OCI-LY3 (cell line): ENCODE measurements around the gene DAZAP1.

Experiments used
- CTCF ChIP-seq: fragments of 200-600, 300-600 bp; sonication (generic); IDR thresholded peaks from 2 replicates; pipeline ENCODE4 v1.5.1; 2014; ENCODE audit warnings: antibody characterized with exemption, low read length, low read depth
- EZH2phosphoT487 ChIP-seq: fragments of 200-600 bp; shearing (Covaris generic); IDR thresholded peaks from 2 replicates; pipeline ENCODE4 v1.6.1; 2018; ENCODE audit warnings: antibody characterized with exemption, mixed run types, low read depth

DNA sequence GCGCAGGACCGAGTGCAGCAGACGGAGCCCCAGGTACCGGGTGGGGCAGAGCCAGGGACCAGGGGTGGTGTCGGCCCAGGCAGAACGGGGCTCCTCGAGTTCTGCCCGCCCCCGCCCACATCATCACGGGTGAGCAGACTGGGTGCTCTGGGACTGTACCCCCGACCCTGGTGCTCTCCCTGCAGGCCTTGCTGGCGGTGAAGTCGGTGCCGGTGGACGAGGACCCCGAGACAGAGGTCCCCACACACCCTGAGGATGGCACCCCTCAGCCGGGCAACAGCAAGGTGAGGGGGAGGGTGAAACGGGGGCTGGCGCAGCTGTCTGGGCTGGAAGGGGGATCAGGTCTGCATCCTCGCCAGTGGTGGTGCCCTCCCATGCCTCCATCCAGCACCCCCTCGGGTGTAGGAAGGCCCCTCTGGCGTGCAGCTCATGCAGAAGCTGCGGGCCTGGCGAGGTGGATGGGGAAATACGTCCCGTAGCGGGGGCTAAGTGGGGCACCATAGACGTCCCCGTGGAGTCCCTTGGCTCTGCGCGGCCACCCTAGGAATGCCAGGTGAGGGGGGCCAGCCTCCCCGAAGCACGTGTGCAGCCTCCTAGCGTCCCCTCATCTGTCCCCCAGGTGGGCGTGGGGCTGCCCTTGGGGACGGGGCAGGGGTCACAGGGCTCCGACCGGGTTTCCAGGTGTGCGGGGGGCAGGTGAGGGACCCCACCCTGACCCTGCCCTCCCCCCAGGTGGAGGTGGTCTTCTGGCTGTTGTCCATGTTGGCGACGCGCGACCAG is 48.9 kb downstream of the DAZAP1 start:
- no peak for TF ChIP-seq CTCF
- no peak for TF ChIP-seq EZH2phosphoT487
